Activated CD8-positive, alpha-beta memory T cell treated with anti-CD3 and anti-CD28 coated beads, Interleukin-2, amount 50 U/mL, for 1 hour (primary cell): Measurements from ENCODE around the gene NTRK1.

Experiments
- DNase-seq: peaks from one replicate; pipeline ENCODE4 v3.0.0-alpha.2; 2020; ENCODE audit errors: extremely low read depth

The NTRK1 gene

DNA sequence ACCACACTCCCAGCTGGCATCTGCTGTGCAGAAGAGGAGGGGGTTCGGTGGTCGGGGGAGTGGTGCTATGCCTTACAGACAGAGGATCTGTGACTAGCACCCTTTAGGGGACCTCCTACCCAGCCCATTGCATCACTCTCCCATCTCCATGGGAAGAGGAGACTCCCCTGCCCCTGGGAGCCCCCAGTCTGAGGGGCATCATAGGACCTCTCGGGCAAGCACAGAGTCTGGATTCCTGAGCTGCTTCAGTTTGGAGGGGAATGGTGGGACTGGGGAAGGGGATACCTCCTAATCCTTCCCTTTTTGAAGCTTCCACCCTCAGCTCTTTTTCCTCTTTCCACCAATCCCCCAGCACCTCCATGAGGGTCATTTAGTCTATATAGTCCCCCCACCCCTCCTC lies 3.1 kb upstream of the NTRK1 start:
- no peak for DNase-seq

DNA sequence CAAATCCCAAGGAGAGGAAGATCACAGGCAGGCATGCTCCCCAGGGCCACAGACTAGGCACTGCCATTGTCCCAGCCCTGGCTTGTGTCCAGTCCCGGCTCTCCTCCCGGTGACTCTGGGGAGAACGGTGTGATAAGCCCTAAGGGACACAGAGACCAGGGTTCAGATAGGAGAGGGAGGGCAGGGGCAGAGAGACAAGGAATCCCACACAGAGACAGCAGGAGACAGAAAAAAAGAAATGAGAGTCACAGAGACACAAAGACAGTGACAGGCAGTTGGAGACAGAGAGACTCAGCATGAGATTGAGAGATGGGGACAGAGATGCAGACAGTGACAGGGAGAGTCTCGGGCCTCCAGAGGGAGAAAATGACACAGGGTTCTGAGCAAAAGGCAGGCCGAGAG lies 2.1 kb upstream of the NTRK1 start:
- DNase-seq: no peak

DNA sequence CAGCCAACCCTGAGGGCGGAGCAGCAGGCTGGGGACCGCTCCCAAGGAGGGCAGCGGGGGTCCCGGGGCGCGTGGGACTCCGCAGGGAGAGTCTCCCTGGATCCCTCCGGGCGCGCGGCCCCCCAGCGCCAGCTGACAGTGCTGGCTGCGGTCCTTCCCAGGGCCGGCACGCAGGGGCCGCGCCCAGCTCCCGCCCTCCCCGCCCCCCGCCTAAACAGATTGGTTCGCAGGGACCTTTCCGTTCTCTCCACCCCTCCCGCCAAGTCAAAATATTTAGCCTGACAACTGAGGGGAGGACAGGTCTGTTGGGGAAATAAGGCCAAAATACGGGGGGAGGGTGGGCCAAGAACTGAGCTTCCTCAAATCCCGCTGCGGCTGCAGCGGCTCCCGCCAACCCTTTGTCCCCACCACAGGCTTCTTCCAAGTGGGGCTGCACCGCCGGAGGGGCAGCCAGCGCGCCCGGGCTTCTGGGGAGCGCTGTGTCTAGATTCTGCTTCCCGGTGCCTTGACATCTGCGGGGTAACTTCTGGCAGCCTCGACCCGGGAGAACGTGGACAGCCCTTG lies 1.6 kb upstream of the NTRK1 start, which contains the start of gene INSRR:
Gene INSRR, minus strand, starts transcription at position 159 of the 564 bp plus-strand sequence. CDS start 496 bp downstream, outside the sequence.
- DNase-seq: no peak

DNA sequence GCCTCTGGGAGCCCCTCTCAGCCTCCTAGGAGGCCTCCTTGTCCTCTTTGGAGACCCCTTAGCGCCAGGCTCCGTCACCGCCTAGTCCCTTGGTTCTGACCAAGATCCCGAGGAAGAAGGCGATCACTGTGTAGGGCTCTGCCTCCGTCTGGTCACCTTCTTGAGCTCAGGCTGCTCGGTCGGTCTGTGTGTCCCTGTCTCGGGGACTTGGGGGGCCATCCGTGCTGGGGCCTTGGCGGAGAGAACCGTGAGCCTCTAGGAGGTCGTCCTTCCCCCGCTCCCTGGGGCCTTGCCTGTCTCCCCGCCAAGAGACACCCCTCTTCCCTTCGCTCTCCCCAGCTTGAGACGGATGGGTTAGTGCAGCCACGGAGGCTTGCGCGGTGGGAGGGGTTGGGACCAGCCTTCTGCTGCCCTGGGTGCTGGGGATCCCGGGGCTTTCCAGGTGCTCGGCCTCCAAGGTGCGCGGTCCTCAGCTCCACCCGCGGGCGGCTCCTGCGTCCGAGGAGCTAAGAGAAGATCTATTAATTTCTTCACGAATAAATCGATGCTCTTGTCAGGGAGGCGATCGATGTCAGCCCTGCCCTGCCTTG lies 1.0 kb upstream of the NTRK1 start:
- no peak for DNase-seq

DNA sequence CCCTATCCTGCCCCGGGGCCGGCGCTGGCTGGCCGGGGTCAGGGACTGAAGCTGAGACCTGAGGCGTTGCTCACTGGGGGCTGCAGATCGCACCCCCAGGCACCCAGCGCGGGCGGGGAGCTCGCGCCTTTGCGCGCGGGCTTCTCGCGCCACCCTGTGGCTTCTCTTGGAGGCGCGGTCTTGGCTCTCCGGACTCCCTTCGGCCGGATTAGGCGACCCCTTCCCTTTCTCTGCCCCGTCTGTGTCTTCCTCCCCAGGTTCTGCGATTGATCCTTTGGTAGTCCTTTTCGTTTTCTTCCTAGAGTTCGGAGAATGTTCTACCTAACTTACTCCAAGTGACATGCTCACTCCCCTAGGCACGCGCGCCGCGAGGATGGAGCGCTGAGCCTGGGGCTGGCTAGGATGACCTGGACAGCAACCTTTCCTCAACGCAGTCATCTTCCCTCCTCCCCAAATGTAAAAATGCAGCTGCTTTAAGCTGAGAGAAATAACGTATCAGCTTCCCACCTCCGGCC lies 495 bp upstream of the NTRK1 start:
- DNase-seq: no peak

DNA sequence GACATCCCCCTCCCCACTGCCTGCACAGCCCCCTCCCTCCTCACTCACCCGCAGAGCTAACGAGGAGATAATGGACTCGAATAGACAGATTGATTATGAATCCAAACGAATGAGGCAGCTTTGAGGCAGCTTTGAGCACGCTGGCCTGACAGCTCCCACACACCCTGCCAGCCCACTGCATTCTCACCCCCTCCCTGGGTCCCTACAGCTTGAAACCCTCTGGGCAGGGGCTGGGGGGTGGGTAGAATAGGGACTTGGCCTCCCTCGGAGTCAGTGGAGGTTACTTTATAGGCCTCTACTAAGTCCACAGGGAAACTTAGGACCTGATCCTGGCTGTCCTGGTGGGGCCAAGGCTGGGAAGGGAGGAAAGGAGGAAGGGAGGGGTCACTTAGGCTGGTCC lies 1.9 kb downstream of the NTRK1 start:
- DNase-seq: no peak

DNA sequence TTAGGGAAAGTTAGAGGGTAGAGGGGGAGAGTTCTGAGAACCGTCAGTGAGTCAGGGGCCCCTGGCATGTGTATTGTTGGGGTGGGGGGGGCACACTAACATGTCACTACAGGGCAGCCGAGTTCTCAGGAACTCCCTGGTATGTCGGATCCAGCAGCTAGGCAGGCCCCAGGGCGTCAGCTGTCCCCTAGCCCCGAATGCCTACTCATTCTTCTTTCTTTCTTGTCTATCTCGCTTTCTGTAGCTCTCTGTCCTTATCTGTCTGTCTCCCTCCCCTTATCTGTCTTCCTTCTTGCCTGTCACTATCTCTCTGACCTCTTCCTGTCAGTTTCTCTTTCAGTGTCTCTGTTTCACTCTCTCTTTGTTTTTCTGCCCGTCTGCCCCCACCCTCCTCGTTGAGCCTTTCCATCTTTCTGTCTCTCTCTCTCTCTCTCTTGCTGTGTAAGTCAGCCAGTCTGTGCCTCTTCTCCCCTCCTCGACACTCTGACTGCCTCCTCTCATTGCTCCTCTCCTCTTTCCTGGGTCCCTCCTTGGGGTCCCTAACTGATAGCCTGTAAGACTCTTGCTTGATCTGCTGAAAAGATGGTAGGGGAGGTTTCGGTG lies 2.4 kb downstream of the NTRK1 start:
- DNase-seq: no peak

DNA sequence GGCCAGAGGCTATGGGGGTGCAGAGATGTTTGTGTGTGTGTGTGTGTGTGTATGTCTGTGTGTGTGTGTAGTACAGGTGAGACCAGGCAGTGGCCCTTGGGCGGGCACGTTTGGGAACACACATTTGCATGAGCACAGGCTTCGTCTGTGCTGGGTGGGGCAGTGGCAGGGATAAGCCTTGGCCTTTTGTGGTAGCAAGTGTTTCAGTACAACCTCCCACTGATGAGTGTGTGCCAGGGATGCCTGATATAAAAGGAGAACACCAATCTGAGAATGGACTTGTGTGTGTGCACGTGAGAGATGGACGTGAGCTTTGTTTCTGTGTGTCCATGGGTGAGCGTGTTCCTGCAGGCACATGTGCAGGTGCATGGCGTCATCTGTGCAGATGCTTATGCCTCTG lies 3.0 kb downstream of the NTRK1 start:
- DNase-seq: no peak

DNA sequence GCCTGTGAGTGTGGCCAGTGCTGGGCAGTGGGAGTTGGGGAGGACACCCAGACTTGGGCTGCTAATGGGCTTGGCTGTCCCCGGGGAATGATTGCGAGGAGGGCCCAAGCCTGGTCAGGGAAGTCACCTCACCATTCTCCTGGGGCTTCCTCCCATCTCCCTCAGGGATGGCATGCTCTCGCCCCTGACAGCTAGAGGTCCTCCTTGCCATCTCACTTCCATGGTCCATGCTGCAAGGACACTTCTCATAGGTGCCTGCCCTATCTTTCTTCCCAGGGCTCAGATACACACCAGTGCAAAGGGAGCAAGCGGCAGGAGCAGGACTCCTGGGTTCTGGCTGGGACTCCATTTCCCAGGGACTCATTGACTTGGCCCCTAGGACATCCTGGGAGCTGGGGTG lies 4.1 kb downstream of the NTRK1 start:
- DNase-seq: no peak

DNA sequence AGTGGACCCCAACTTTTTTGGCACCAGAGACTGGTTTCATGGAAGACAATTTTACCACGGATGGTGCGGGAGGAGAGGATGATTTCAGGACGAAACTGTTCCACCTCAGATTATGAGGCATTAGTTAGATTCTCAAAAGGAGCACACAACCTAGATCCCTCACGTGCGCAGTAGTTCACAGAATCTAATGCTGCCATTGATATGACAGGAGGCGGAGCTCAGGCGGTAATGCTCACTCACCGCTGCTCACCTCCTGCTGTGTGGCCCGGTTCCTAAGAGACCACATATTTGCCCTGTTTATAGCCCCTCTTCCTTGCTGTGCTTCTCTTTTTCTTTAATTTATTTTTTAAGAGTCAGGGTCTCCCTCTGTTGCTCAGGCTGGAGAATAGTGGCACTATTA lies 4.6 kb downstream of the NTRK1 start:
- DNase-seq: no peak

DNA sequence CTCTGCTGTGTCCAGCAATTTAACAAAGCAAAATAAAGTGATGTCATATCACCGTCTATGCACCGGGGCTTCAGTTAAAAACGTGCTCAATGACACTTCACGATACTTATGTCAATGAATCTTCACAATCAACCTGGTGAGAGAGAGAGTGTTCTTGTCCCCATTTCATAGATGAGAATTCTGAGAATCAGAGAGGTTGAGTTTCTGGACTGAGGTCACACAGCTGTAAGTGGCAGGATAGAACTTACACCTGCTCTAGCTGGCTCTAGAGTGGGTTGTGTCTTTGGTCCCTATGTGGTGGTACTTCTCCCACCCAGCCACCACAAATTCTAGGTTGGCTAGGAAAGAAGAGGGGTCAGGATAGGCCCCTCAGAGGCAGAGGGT lies 5.2 kb downstream of the NTRK1 start:
- DNase-seq: no peak

DNA sequence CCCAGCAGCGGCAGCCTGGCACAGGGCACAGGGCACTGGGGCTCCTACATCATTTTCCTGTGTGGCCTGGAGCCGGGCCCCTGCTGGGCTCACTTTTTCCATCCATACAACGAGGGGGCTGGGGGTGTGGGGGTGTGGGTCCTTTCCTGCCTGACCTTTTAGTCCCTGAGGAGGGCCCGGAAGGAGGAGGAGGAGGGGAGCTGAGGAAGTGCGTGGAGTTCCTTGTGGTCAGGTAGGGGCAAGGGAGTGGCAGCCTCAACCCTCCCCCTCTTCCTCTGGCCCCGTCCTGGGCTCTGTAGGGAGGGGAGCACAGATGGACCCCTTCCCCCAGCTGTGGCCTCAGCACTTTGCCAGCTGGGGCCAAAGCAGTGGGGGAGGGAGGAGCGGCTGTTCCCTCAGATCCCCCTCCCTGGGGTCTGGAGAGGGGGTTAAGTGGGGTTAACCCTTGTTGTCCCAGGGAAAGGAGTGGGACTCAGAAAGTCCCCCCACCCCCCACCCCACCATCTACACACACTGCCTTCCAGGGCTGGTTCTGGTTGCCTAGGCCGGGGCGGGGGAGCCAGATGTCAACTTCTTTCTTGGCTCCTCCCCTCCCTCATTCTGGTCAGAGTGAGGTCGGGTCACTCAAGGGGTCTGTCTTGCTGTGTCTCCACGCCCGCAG lies 5.7 kb downstream of the NTRK1 start:
- DNase-seq: no peak

DNA sequence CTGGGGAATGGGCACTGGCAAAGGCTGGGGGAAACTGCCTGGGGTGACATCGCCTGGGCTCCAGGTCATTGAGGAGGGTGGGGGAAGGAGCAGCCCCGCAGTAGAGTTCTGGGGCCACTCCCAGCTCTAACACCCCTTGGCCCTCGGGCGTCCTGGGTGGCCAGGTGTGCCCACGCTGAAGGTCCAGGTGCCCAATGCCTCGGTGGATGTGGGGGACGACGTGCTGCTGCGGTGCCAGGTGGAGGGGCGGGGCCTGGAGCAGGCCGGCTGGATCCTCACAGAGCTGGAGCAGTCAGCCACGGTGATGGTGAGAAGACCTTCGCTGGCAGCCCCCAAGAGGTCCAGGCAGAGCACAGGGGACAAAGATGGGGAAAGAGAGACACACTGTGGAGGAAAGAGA lies 7.7 kb downstream of the NTRK1 start:
- no peak for DNase-seq

DNA sequence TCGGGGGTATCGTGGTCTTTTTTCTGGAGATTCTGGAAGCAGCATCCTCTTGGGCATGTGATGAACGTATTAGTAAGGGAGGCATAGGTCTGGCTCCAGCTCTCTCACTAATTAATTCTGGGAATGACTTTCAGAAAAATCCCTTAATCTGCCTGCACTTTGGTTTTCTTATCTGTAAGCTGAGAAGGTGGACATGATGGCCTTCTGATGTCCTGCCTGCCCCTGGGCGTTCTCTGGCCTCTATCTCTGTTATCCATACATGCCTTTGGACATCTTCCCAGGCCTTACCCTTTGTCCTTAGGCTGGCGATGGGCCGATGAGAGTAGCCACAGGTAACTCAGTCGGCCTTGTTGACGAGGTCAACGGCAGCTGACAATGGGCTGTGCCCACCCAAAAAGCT lies 8.8 kb downstream of the NTRK1 start:
- no peak for DNase-seq

DNA sequence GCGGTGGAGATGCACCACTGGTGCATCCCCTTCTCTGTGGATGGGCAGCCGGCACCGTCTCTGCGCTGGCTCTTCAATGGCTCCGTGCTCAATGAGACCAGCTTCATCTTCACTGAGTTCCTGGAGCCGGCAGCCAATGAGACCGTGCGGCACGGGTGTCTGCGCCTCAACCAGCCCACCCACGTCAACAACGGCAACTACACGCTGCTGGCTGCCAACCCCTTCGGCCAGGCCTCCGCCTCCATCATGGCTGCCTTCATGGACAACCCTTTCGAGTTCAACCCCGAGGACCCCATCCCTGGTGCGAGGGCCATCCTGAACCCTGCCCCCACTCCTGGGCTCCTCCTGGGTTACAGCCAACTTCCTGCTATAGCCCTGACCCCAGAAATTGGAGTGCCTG lies 13.0 kb downstream of the NTRK1 start:
- DNase-seq: no peak

DNA sequence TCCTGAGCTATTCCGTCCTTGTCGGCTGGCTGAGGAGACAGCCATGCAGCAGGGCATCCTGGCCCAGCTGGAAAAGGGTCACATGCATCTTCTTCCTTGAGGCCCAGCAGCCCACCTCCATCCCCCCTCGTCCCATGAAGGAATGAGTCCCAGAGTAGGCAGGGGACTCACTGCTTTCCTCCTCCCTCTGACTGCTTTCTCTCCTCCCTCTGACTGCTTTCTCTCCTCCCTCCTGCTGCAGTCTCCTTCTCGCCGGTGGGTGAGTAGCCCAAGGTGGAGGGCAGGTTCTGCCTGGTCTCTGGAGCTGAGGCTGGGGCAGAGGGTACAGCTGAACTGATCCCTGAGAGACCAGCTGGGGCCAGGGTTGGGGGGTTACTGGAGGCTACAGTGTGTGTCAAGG lies 13.5 kb downstream of the NTRK1 start:
- no peak for DNase-seq

DNA sequence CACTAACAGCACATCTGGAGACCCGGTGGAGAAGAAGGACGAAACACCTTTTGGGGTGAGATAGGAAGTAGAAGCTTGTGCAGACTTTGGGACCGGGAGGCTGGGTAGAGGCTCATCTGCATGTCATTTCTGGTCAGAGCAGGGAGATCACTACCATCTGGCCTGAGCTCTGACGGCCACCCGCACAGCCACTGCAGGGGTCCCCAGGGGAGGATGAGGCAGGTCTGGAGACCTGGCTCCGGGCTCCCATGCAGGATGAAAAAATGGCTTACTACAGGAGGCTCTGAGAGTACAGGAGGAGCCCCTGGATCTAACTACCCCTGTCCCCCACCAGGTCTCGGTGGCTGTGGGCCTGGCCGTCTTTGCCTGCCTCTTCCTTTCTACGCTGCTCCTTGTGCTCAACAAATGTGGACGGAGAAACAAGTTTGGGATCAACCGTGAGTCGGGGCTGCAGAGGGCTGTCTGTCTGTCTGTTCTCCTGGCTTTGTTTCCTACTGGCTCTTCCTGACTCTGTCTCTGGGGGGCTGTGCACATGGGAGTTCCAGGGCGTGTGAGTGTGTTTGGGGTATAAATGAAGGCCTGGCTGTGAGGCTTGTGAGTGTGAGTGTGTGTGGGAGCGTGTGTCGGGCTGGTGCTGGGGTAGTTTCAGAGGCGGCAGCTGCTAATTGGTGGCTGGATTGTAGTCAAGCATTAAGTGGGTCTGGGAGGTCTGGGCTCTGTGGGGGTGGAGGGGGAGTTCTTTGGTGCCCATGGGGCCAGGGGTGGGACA lies 14.1 kb downstream of the NTRK1 start:
- DNase-seq: no peak

DNA sequence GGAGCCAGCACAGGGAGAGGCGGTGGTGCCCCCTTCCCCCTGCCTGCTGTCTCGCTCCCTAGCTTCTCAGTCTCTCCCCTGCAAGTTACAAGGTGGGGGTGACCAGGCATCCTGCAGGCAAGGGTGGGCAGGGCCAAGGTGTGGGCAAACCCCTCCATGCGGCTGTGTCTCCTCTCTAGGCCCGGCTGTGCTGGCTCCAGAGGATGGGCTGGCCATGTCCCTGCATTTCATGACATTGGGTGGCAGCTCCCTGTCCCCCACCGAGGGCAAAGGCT lies 14.6 kb downstream of the NTRK1 start:
- no peak for DNase-seq

DNA sequence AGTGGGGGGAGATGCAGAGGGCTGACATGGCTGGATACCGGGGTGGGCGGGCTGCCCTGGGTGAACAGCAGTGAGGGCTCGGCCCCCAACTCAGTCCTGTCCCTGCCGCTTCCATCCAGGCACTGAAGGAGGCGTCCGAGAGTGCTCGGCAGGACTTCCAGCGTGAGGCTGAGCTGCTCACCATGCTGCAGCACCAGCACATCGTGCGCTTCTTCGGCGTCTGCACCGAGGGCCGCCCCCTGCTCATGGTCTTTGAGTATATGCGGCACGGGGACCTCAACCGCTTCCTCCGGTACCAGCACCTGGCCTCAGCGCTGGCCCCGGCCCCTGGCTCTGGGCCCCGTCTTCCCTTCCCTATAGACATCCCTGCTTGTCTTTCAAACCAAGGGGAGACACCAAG lies 15.6 kb downstream of the NTRK1 start:
- no peak for DNase-seq

DNA sequence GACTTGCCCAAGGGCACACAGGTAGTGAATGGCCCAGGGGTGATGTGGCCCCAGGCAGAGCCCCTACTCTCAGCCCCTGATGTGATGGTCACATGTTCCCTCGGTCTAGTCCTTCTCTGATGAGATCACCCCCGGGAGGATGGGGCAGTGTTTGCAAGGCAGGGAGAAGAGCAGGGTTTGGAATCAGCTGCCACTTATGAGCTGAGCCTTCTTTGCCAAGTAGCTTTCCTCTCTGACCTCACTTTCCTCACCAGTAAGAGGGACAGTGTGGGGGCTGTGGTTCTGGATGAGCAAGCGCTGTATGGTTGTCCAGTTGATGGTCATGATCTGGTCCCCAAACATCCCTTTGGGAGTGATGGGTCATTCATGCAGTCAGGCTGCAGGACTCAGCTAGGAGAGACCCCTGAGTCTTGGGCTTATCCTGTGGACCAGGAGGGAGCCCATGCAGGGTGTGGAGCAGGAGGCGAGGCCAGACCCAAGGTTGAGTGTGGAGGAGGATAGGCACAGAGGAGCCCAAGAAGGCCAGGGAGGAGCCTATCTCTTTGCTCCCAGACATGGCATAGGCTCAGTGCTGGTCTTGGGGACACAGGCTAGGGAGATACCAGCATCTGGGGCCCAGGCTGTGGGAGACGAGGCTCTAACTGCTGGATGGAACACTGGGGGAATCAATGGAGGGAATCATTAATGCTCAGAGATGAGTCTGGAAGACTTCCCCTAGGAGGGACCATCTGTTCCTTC lies 16.9 kb downstream of the NTRK1 start:
- no peak for DNase-seq

DNA sequence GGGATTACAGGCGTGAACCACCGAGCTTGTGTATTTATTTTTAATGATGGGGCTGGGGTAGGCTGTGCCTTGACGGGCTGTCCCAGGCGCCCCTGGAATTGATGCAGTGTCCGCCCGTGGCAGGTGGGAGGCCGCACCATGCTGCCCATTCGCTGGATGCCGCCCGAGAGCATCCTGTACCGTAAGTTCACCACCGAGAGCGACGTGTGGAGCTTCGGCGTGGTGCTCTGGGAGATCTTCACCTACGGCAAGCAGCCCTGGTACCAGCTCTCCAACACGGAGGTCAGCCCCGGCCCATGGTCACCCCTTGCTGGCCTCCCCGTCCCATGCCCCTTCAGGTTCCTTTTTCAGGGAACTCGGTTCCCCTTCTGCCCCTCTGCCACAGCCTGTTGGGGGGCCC lies 19.2 kb downstream of the NTRK1 start:
- DNase-seq: no peak

DNA sequence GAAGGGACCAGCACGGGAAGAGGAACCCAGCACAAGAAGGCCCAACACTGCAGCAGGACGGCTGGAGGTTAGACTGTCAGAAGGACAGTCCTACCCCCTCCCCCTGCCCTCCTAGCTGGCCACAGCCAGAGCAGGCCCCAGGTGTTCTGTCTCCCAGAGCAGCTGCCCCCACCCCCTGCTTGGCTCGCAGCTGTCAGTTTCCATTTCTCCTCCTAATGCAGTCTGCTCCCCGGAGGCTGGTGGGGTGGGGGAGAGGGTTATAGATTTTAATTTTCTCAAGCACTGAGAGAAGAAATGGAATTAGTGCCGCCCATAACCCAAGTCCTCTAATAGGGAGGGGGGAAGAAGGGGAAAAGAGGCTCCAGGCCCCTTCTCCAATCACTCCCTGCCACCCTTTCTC lies 19.8 kb downstream of the NTRK1 start:
- no peak for DNase-seq
